ENCODE measurements around the gene CFAP161.

Gene CFAP161

DNA sequence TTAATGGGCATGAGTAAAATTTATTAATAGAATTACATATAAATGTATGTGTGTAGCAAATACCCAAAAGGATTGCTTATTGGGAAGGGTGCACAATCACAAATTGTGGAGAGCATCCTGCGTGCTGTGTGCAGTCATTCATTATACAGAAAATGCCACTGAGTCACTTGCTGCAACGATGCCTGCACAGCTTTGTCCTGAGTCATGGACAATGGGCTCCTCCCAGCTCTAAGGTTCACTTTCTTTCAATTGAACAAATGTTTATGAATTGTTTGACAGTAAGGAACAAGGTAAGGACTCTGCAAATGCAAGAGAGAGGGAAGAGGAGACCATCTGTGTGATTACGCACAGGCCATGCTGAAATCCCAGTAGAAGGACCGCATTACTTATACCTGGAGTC is 18.7 kb downstream of the CFAP161 start:
- Histone ChIP-seq H3K79me2 (ENCODE audit: control insufficient read depth, low read length) (no peaks in the 10 kb centered on the region), H3K27me3 (ENCODE audit: control insufficient read depth, low read length) (peaks cover 6% of the 10 kb centered on the region), H3K27ac (ENCODE audit: low read depth, low read length) (no peak overlapping the region), H3F3A (ENCODE audit: control insufficient read depth, insufficient read depth) (no peaks in the 10 kb centered on the region), H3K4me3 (ENCODE audit: low read length) (no peak overlapping the region), H3K9me3 (ENCODE audit: control insufficient read depth, insufficient read depth, low read length) (no peaks in the 10 kb centered on the region), H3K4me2 (ENCODE audit: low read length) (no peak overlapping the region), H4K20me1 (ENCODE audit: control insufficient read depth, insufficient read depth, low read depth, low read length) (no peaks in the 10 kb centered on the region), H3K36me3 (ENCODE audit: control insufficient read depth, low read length) (no peaks in the 10 kb centered on the region), H3K9me2 (replicated peaks; ENCODE audit: control insufficient read depth, low read length) (no peaks in the 10 kb centered on the region), H3K4me1 (ENCODE audit: control insufficient read depth, low read length) (no peaks in the 10 kb centered on the region)
- TF ChIP-seq CTCF (IDR thresholded peaks at IDR 0.05; ENCODE audit: low read depth, low read length, poor library complexity, severe bottlenecking) (no peak), EZH2phosphoT487 (IDR thresholded peaks at IDR 0.05; ENCODE audit: borderline replicate concordance, low read length) (no peak)

DNA sequence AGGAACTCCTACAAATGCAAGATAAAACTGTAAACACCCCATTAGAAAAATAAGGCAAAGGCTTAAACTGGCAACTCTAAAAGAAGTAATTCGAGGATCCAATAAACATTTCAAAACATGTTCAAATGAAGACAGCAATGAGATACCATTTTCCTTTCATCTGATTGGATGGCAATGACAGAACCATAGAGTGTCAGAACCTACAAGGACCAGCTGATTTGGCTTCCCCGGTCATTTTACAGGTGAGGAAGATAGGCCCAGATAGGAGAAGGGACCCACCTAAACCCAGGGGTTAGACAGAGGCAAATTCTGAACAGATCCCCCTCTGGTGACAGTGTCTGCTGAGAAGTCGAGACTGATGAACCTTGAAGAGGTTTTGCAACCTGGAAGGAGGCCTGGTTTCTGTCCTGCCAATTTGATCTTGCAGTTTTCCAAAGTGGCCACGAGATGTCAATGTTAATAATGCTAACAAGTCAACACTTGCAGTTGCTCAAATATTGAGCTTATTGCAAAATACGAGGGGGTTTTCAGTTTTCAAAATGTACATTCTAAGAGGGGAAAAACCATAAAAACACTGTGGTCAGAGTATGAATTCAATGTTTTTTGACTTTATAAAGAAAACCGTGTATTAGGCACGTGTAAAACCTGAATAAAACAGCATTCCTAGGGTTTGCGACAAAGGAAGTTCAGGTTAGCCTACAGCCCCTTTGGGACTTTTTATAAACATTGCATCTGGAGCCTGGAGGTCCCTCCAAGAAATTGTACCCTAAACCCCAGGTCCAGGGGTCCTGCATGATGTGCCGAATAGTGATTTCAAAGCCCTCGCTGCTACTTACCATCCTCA is 21.5 kb downstream of the CFAP161 start:
- no peaks in the 10 kb centered on the region for H3K79me2 ChIP-seq (ENCODE audit: control insufficient read depth, low read length)
- no peaks in the 10 kb centered on the region for H3K36me3 ChIP-seq (ENCODE audit: control insufficient read depth, low read length)
- H3K27ac ChIP-seq (ENCODE audit: low read depth, low read length), result no peak overlapping the region
- H3K4me2 ChIP-seq (ENCODE audit: low read length), result no peak overlapping the region
- peaks cover 6% of the 10 kb centered on the region for H3K27me3 ChIP-seq (ENCODE audit: control insufficient read depth, low read length)
- H4K20me1 ChIP-seq (ENCODE audit: control insufficient read depth, insufficient read depth, low read depth, low read length), result no peaks in the 10 kb centered on the region
- H3F3A ChIP-seq (ENCODE audit: control insufficient read depth, insufficient read depth), result no peaks in the 10 kb centered on the region
- no peaks in the 10 kb centered on the region for H3K9me3 ChIP-seq (ENCODE audit: control insufficient read depth, insufficient read depth, low read length)
- no peak overlapping the region for H3K4me3 ChIP-seq (ENCODE audit: low read length)
- H3K4me1 ChIP-seq (ENCODE audit: control insufficient read depth, low read length), result no peaks in the 10 kb centered on the region
- peak; percentile 61 for TF ChIP-seq CTCF (IDR thresholded peaks at IDR 0.05; ENCODE audit: low read depth, low read length, poor library complexity, severe bottlenecking)
- TF ChIP-seq EZH2phosphoT487 (IDR thresholded peaks at IDR 0.05; ENCODE audit: borderline replicate concordance, low read length), result no peak
- H3K9me2 ChIP-seq (replicated peaks; ENCODE audit: control insufficient read depth, low read length), result no peaks in the 10 kb centered on the region

DNA sequence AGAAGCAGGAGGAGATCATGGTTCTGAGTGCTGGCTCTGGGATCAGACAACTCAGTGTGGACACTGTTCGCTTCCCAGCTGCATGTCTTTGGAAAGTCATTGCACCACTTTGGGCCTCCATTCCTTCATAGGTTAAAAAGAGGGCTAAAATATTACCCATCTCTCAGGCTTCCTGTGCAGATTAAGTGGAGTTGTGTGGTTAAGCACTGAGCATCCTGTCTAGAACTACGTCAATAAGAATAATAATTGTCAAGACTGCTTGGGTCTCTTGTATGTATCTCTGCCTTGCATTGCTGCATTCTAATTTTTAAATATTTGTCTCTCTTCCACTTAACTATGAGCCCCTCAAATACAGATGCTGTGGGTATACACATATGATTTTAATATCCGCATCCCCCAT is 22.3 kb downstream of the CFAP161 start:
- Histone ChIP-seq H3K27me3 (ENCODE audit: control insufficient read depth, low read length) (peaks cover 6% of the 10 kb centered on the region), H4K20me1 (ENCODE audit: control insufficient read depth, insufficient read depth, low read depth, low read length) (no peaks in the 10 kb centered on the region), H3K36me3 (ENCODE audit: control insufficient read depth, low read length) (no peaks in the 10 kb centered on the region), H3F3A (ENCODE audit: control insufficient read depth, insufficient read depth) (no peaks in the 10 kb centered on the region), H3K27ac (ENCODE audit: low read depth, low read length) (no peak overlapping the region), H3K4me2 (ENCODE audit: low read length) (no peak overlapping the region), H3K9me3 (ENCODE audit: control insufficient read depth, insufficient read depth, low read length) (no peaks in the 10 kb centered on the region), H3K4me3 (ENCODE audit: low read length) (no peak overlapping the region), H3K79me2 (ENCODE audit: control insufficient read depth, low read length) (no peaks in the 10 kb centered on the region), H3K9me2 (replicated peaks; ENCODE audit: control insufficient read depth, low read length) (no peaks in the 10 kb centered on the region), H3K4me1 (ENCODE audit: control insufficient read depth, low read length) (no peaks in the 10 kb centered on the region)
- no peak for TF ChIP-seq EZH2phosphoT487 (IDR thresholded peaks at IDR 0.05; ENCODE audit: borderline replicate concordance, low read length)
- TF ChIP-seq CTCF (IDR thresholded peaks at IDR 0.05; ENCODE audit: low read depth, low read length, poor library complexity, severe bottlenecking), result no peak
